GM18505 (cell line): ENCODE measurements around the gene ERFE.
A peak's percentile ranks its signal among the peaks of the same experiment; 100 is the strongest.

Experiments
- ATAC-seq: cut with Tn5 transposase; IDR thresholded peaks from one replicate; pipeline ENCODE4 v1.9.1; 2021; ENCODE audit not compliant: unreplicated experiment
- POLR2A ChIP-seq: IDR thresholded peaks from 4 replicates; pipeline ENCODE4 v1.6.1; 2011; ENCODE audit warnings: borderline replicate concordance; ENCODE audit not compliant: insufficient read depth, insufficient read length; ENCODE audit errors: extremely low read depth

The ERFE gene

DNA sequence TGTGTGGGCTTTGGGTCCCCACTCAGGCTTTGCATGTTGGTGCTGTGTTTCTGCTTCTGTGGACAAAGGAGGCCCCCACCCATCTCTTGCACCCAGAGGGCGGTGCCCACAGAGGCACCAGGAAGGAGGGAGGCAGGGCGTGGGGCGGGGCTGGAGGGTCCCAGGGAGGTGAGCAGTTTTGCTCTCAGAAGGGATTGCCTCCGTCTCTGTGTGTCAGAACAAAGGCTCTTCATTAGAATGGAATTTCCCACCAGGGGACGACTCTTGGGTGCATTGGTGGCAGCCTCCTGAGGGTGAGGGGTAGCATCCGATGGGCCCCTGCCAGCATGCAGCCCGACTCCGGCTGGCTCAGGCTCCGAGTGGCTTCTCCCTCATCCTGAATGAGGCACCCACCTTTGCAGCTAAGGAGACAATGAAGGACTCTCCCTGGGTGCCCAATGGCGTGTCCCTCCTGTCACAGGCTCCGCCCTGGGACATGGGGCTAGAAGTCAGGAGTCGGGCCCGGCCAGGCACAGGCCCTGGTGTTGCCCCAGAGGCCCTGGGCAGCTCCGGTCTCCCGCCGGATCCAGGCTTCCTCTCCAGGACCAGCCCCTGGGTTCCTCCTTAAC, 7.0 kb upstream of the ERFE start:
- no peak for TF ChIP-seq POLR2A
- no peak for ATAC-seq

GRCh38 chr2:238152771-238153688, 5.7 kb upstream of the ERFE start:
- no peak for ATAC-seq
- TF ChIP-seq POLR2A, result no peak

GRCh38 chr2:238154570-238154969, 4.2 kb upstream of the ERFE start:
- no peak for ATAC-seq
- TF ChIP-seq POLR2A, result no peak

DNA sequence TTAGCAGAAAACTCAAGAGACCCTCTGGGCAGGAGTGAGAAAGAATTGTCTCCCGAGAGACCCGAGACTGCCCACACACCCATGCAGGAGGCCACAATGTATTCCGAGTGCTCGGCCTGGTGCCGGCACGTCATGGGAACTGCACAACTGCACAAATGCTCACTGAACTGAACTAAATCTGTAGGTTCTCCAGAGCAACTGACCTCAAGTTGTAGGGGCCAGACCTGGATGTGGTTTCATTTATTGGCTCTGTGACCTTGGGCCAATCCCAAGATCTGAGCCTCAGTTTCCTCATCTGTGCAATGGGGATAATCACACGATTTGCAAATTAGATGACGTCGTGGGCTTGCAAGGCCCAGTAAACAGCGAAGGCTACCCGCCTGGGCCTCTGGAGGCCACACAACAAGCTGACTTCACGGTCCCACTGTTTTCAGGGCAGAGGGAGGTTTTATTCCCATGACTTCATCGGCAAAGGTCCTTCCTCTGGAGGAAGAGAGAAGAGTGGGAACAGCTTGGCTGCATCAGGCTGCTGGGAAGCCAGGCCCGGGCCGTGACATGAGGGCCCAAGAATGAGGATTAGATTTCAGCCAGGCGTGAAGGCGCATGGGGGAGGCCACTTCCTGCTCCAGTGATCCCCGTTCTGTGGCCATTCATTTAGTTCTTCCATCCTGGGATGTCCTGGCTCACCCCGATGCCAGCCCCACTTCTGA, 3.6 kb upstream of the ERFE start:
- no peak for TF ChIP-seq POLR2A
- ATAC-seq, result no peak

DNA sequence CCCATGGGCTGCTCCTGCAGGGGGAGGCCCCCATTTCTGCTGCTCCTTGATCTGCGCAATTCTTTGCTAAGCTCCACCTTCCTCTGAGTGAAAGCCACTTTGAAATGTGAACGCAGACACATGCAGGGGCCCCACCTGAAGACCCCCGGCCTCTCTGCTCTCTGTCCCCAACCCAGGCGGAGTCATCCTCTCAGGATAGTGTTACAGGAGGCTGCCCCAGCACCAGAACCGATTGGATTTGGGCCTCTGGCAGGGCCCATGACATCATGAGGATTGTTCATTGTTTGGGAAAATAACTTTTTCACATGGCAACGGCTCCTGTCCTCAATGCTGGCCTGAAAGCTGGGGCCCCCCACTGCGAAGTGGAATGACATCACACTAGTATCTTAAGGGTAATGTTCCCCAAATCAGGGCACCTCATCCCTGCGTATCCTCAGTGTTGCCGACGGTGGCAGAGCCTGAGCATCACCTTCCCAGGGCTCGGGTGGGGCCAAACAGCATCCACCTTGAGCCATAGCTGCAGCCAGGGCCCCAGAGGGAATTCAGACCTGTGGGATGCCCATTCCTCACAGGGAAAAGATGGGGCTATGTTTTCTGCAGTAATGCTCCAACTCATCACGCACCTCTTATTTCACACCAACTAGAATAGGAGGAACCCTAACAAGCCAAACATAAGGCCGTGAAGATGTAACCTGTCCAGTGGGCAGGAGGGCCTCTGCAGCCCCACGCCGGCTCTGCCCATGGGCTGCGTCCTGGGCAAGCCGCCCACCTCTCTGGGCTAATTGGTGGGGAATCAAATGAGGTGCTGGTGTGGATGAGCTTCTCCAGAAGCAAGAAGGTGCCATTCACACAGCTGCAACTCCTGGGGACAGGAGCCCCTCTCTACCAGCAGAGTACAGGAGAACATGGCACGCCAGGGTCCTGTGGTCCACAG, 2.7 kb upstream of the ERFE start:
- ATAC-seq, result no peak
- TF ChIP-seq POLR2A, result no peak

GRCh38 chr2:238157506-238158017, 1.2 kb upstream of the ERFE start:
- TF ChIP-seq POLR2A, result no peak
- no peak for ATAC-seq

GRCh38 chr2:238158018-238158508, 707 bp upstream of the ERFE start:
- no peak for ATAC-seq

DNA sequence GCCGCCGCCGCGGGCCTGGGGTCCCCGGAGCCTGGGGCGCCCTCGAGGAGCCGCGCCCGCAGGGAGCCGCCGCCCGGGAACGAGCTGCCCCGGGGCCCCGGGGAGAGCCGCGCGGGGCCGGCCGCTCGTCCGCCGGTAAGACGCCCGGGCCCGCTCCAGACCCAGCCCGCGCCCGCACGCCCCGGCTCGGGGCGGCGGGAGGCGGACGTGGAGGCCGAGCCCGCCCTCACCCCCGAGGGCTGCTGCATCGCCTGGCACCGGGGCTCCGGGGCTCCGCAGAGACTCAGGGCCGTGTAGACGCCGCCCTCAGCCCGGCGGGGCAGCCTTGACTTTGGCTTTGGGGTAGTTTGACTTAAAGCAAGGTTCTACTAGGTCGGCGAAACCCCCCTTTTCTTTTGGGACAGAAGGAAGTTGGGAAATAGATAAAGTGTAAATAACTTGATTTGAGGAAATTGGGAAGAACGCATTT, 335 bp downstream of the ERFE start:
- ATAC-seq, result peak; percentile 34
- no peak for TF ChIP-seq POLR2A

More at GRCh38 chr2:238158018-238158508, 707 bp upstream of the ERFE start:
- no peak for TF ChIP-seq POLR2A

DNA sequence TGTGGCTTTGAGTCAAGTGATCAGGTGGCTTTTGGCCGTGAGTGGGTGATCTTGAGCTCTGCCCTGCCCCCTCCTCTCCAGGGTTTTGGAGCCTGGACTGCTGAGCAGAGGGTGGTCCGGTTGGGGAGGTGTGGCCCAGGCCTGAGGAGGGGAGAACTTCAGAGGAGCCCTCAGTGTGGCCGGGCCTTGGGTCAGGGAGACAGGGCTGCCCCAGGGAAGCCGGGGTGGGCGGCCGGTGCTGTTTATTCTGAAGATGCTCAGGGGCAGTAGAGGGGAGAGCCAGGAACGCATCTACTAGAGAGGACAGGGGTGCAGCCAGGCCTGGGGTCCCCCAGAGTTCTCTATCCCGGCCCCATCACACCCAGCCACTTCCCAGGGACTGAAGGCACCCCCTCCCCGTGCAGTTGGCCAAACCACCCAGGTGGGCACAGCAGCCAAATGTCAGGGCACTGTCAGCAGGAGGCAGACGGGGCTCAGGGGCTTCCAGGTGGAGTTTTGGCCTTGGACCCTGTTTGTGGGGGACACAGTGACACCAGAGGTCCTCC, 963 bp downstream of the ERFE start:
- no peak for ATAC-seq
- no peak for TF ChIP-seq POLR2A

DNA sequence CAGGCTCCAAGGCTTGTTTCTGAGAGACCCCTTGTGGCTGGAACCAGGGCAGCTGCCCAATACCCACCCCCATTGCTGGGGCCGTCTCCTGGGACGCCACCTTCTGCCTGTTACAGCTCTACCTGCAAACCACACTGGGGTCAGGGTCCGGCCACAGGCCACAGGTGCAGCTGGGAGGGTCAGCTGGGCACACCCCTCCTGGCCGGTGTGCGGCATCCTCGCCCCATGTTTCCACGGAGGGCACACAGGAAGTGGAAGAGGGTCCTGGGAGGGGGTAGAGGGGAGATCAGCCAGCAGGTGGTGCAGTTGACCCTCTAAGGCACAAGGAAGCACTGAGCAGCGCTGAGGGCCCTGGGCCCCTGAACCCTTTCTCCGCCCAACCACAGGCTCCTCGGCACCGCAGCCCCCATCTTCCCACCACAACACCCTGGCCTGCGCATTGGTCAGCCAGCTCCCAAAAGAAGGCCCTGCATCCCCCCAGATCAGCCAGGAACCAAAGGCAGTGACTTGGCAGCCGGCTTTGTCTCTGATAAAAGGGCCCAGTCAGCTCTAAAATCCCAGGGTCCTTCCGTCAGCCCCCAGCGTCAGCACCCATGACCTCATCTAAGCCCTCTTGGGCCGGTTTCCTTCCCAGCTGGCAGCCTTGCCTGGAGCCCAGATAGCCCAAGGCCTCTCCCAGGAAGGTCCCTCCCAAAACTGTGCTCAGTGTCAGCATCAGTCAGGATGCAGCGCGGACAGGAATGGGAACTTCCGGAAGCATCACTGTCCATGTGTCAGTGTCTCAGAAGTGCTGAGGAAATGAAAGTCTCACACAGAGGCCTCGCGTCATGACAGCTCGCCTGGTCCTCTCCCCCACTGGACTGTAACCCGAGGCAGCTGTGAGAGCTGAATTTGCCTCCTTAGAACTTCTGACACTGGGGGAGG, 1.7 kb downstream of the ERFE start:
- no peak for ATAC-seq
- TF ChIP-seq POLR2A, result no peak
